DND-41 (cell line): Measurements from ENCODE around the gene DENND1A.

ENCODE experiments used
- ATAC-seq: fragments of 200-7000 bp; cut with Tn5 transposase; 3 replicates; pipeline ENCODE4 v1.9.1; 2021; ENCODE audit warnings: low read depth; ENCODE audit not compliant: insufficient read depth
- DNase-seq: peaks from one replicate; pipeline ENCODE4 v3.0.0-alpha.2; 2020
- H2AFZ ChIP-seq: 2 replicates; pipeline ENCODE4 v1.6.0; 2012; ENCODE audit warnings: low read depth, low read length
- H3K27ac ChIP-seq: 2 replicates; pipeline ENCODE4 v1.5.1; 2012; ENCODE audit warnings: low read length, inconsistent platforms
- H3K27me3 ChIP-seq: fragments of 200-600 bp; sonication (generic); 2 replicates; pipeline ENCODE4 v1.6.0; 2012; ENCODE audit warnings: low read length, mild to moderate bottlenecking, inconsistent platforms; ENCODE audit not compliant: insufficient read depth, poor library complexity
- H3K36me3 ChIP-seq: 2 replicates; pipeline ENCODE4 v1.5.1; 2012; ENCODE audit warnings: low read length, inconsistent platforms; ENCODE audit not compliant: insufficient read depth
- H3K4me1 ChIP-seq: 2 replicates; pipeline ENCODE4 v1.5.1; 2012; ENCODE audit warnings: mild to moderate bottlenecking, low read length; ENCODE audit not compliant: insufficient read depth
- H3K4me2 ChIP-seq: 2 replicates; pipeline ENCODE4 v1.6.0; 2012; ENCODE audit warnings: mild to moderate bottlenecking, moderate library complexity, low read length, inconsistent platforms; ENCODE audit not compliant: insufficient read depth
- H3K4me3 ChIP-seq, 2 experiments: fragments of 200-600 bp in 1 of 2; shearing (Covaris generic) in 1 of 2; 2 replicates each; pipeline ENCODE4 v1.5.1; 2012 to 2016; ENCODE audit warnings: inconsistent platforms in 2 of 2, low read length in 2 of 2, mild to moderate bottlenecking in 2 of 2, low read depth in 1 of 2, moderate library complexity in 1 of 2
- H3K79me2 ChIP-seq: 2 replicates; pipeline ENCODE4 v1.6.0; 2012; ENCODE audit warnings: low read length, inconsistent platforms; ENCODE audit not compliant: insufficient read depth
- H3K9ac ChIP-seq: 2 replicates; pipeline ENCODE4 v1.6.0; 2012; ENCODE audit warnings: low read depth, mild to moderate bottlenecking, inconsistent platforms, low read length, moderate library complexity
- H3K9me3 ChIP-seq: 2 replicates; pipeline ENCODE4 v1.5.1; 2012; ENCODE audit warnings: low read length, moderate library complexity, mild to moderate bottlenecking, inconsistent platforms; ENCODE audit not compliant: insufficient read depth, severe bottlenecking
- H4K20me1 ChIP-seq: 2 replicates; pipeline ENCODE4 v1.6.0; 2012; ENCODE audit warnings: low read length; ENCODE audit not compliant: insufficient read depth
- CTCF ChIP-seq: IDR thresholded peaks from 2 replicates; pipeline ENCODE4 v1.5.1; 2012; ENCODE audit warnings: borderline replicate concordance, low read length, moderate library complexity, mild to moderate bottlenecking; ENCODE audit not compliant: poor library complexity, severe bottlenecking; ENCODE audit errors: extremely low read depth
- EZH2 ChIP-seq: IDR thresholded peaks from 3 replicates; pipeline ENCODE4 v1.6.1; 2012; ENCODE audit warnings: borderline replicate concordance, low read depth, mild to moderate bottlenecking, moderate library complexity, low read length, inconsistent platforms; ENCODE audit not compliant: severe bottlenecking

Gene DENND1A

GRCh38 chr9:123478967-123479602, 450.8 kb downstream of the DENND1A start:
- Histone ChIP-seq H3K9ac (no peak overlapping the region), H3K27me3 (no peaks in the 10 kb centered on the region), H3K4me3 (no peak overlapping the region), H3K36me3 (no peaks in the 10 kb centered on the region), H2AFZ (no peak overlapping the region), H3K27ac (no peak overlapping the region), H3K4me1 (no peaks in the 10 kb centered on the region), H4K20me1 (no peaks in the 10 kb centered on the region), H3K9me3 (no peaks in the 10 kb centered on the region), H3K79me2 (no peaks in the 10 kb centered on the region), H3K4me2 (no peak overlapping the region)
- DNase-seq (no peak), ATAC-seq (no peak)
- no peak for TF ChIP-seq CTCF
- TF ChIP-seq EZH2 = no peak

GRCh38 chr9:123478160-123478559, 451.8 kb downstream of the DENND1A start:
- H3K79me2 ChIP-seq = no peaks in the 10 kb centered on the region
- no peak overlapping the region for H2AFZ ChIP-seq
- H3K4me2 ChIP-seq = no peak overlapping the region
- H3K27me3 ChIP-seq = no peaks in the 10 kb centered on the region
- no peaks in the 10 kb centered on the region for H3K9me3 ChIP-seq
- H3K36me3 ChIP-seq = no peaks in the 10 kb centered on the region
- ATAC-seq = no peak
- no peak overlapping the region for H3K4me3 ChIP-seq
- peaks cover under 1% of the 10 kb centered on the region; the same call in 1 of the 2 replicates for H4K20me1 ChIP-seq
- H3K4me1 ChIP-seq = no peaks in the 10 kb centered on the region
- H3K27ac ChIP-seq = no peak overlapping the region
- H3K9ac ChIP-seq = no peak overlapping the region
- no peak for DNase-seq
- no peak for TF ChIP-seq CTCF
- TF ChIP-seq EZH2 = no peak

- Histone ChIP-seq H3K4me1 (no peaks in the 10 kb centered on the region), H3K9ac (no peak overlapping the region), H3K4me2 (no peak overlapping the region), H3K36me3 (no peaks in the 10 kb centered on the region), H3K9me3 (no peaks in the 10 kb centered on the region), H3K4me3 (no peak overlapping the region), H2AFZ (no peak overlapping the region), H3K79me2 (no peaks in the 10 kb centered on the region), H3K27me3 (no peaks in the 10 kb centered on the region), H3K27ac (no peak overlapping the region), H4K20me1 (peaks cover 3% of the 10 kb centered on the region; the same call in 1 of the 2 replicates)
- ATAC-seq (no peak), DNase-seq (no peak)
- TF ChIP-seq EZH2 (no peak), CTCF (no peak)
Observed at GRCh38 chr9:123475407-123475806, 454.5 kb downstream of the DENND1A start.
